ENCODE data around the gene THAP8. TPM values are rescaled to one million over a fixed set of nuclear protein-coding genes. Genes with fewer than 3 reads are reported as not detected.

Gene THAP8
- total RNA-seq, 4 donors from 2014 or later: 11.4 to 21.0 (median 16.0) TPM

GRCh38 chr19:36019061-36019670 is 34.9 kb downstream of the THAP8 start:
- Histone ChIP-seq H3K4me1 (peaks cover 0 to 6% (median 1%) of the 10 kb centered on the region in 4 donors), H3K4me3 (no peak overlapping the region), H3K9me3 (no peaks in the 10 kb centered on the region), H3K27me3 (no peaks in the 10 kb centered on the region), H3K27ac (no peak overlapping the region), H3K36me3 (peaks cover 0 to 83% (median 0%) of the 10 kb centered on the region in 3 donors)
- TF ChIP-seq POLR2A (IDR thresholded peaks at IDR 0.05) (no peak), CTCF (IDR thresholded peaks at IDR 0.05) (no peak), EP300 (IDR thresholded peaks at IDR 0.05) (no peak)
- no peak for DNase-seq (ENCODE audit: low spot score in 2 of 2)
- 85 to 97% methylated on average over 14 to 22 of the region's 22 CpGs for WGBS, 2 donors

- DNase-seq (ENCODE audit: low spot score in 2 of 2): peak; percentile 100
- H3K36me3 ChIP-seq: peaks cover 0 to 38% (median 0%) of the 10 kb centered on the region in 3 donors
- no peaks in the 10 kb centered on the region for H3K9me3 ChIP-seq
- H3K4me3 ChIP-seq: peak within 1 kb of the TSS; percentile 57 to 75 (median 69)
- H3K27me3 ChIP-seq: no peaks in the 10 kb centered on the region
- TF ChIP-seq CTCF (IDR thresholded peaks at IDR 0.05): peak in 2 of 5 experiments; percentile 24 to 43
- peak; percentile 44 to 47 for TF ChIP-seq EP300 (IDR thresholded peaks at IDR 0.05)
- no peak for TF ChIP-seq POLR2A (IDR thresholded peaks at IDR 0.05)
- WGBS, 2 donors: 2 to 3% methylated on average over 40 to 41 of the region's 42 CpGs
- peaks cover 0 to 27% (median 14%) of the 10 kb centered on the region in 4 donors for H3K4me1 ChIP-seq
- peak within 1 kb of the TSS; percentile 80 to 96 (median 90) for H3K27ac ChIP-seq
Measured at GRCh38 chr19:36014012-36014924, 39.8 kb downstream of the THAP8 start, which contains the start of gene ALKBH6. ALKBH6 (minus strand) TSS chr19:36014213; CDS start chr19:36013397, 816 bp downstream.

GRCh38 chr19:36013280-36014011 is 40.6 kb downstream of the THAP8 start:
- peaks cover 0 to 30% (median 0%) of the 10 kb centered on the region in 3 donors for H3K36me3 ChIP-seq
- peak overlapping the region; percentile 80 to 96 (median 90) for H3K27ac ChIP-seq
- H3K4me3 ChIP-seq: peak overlapping the region; percentile 57 to 75 (median 69)
- TF ChIP-seq POLR2A (IDR thresholded peaks at IDR 0.05) (no peak), CTCF (IDR thresholded peaks at IDR 0.05) (no peak), EP300 (IDR thresholded peaks at IDR 0.05) (no peak)
- H3K9me3 ChIP-seq: no peaks in the 10 kb centered on the region
- 25 to 26% methylated on average over 15 of the region's 15 CpGs for WGBS, 2 donors
- H3K4me1 ChIP-seq: peaks cover 0 to 35% (median 21%) of the 10 kb centered on the region in 4 donors
- DNase-seq (ENCODE audit: low spot score in 2 of 2): no peak
- no peaks in the 10 kb centered on the region for H3K27me3 ChIP-seq

GRCh38 chr19:36010402-36010801 is 43.7 kb downstream of the THAP8 start:
- 94 to 97% methylated on average over 5 to 11 of the region's 11 CpGs for WGBS, 2 donors
- Histone ChIP-seq H3K4me1 (peaks cover 0 to 35% (median 22%) of the 10 kb centered on the region in 4 donors), H3K27ac (peak overlapping the region in 1 of 4 donors; percentile 88), H3K9me3 (no peaks in the 10 kb centered on the region), H3K36me3 (no peaks in the 10 kb centered on the region), H3K4me3 (no peak overlapping the region), H3K27me3 (no peaks in the 10 kb centered on the region)
- DNase-seq (ENCODE audit: low spot score in 2 of 2): no peak
- TF ChIP-seq POLR2A (IDR thresholded peaks at IDR 0.05) (no peak), EP300 (IDR thresholded peaks at IDR 0.05) (no peak), CTCF (IDR thresholded peaks at IDR 0.05) (no peak)
